CD4-positive, alpha-beta T cell treated with Interleukin-4 for 1 hour (primary cell): ENCODE results near the gene FOXN3.

Experiments
- DNase-seq, 2 donors: peaks; one replicate each; pipeline ENCODE4 v3.0.0-alpha.2; 2020 to 2022

FOXN3 gene

DNA sequence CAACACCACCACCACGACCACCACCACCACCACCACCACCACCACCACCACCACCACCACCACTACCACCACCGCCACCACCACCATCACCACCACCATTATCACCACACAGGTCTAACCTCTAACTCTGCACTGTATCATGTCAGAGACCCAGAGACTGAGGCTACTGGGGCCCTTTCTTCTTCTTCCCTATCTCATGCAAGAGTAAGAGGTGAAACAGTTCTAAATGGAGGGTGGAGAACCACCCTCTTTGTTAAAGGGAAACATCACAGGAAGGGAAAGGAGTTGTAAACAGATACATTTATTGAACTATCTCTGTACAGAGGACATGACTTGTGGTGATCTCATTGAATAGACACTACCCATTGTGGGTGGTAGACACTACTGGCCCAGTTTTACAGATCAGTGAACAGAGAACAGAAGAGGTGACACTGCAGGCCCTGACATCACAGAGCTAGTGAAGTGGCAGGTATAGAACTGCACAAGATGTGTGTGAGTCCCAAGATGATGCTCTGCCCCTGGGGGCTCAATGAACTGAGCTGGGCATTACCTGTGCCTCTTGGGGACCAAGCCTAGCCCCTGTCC, 91.6 kb downstream of the FOXN3 start:
- DNase-seq, result no peak

- peak in 1 of 2 donors; percentile 17 for DNase-seq
Observed at GRCh38 chr14:89324501-89325298, 92.3 kb downstream of the FOXN3 start.

DNA sequence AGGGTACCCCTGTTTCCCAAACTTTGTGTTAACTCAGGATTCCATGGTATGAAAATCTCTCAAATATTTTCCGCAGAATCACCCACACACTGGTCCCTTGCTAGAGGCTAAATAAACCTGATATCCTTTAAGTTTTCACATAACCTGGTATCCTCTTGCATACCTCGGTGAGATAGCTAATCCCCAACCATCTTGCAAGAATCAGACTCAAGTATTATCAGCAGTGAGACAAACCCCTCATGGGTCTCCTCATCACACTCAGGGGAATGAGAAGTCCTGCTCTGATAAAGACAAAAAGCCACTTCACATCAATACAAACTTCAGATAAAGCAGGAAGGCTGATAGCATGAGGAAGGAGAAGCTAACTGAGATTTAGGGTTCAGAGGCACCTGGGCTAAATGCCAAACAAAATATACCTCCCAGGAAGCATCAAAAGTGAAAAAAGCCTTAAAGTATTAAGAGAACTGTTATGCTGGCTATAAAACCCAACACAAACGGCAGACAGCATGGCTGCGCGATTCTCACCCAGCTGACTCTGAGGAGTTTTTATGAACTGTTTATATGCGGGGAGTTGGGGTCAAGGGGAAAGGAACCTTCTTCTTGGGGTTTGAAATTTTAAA, 96.5 kb downstream of the FOXN3 start:
- DNase-seq, result no peak

- no peak for DNase-seq
Observed at GRCh38 chr14:89319687-89320086, 97.3 kb downstream of the FOXN3 start.

GRCh38 chr14:89317051-89317691, 99.9 kb downstream of the FOXN3 start:
- DNase-seq, result no peak

DNA sequence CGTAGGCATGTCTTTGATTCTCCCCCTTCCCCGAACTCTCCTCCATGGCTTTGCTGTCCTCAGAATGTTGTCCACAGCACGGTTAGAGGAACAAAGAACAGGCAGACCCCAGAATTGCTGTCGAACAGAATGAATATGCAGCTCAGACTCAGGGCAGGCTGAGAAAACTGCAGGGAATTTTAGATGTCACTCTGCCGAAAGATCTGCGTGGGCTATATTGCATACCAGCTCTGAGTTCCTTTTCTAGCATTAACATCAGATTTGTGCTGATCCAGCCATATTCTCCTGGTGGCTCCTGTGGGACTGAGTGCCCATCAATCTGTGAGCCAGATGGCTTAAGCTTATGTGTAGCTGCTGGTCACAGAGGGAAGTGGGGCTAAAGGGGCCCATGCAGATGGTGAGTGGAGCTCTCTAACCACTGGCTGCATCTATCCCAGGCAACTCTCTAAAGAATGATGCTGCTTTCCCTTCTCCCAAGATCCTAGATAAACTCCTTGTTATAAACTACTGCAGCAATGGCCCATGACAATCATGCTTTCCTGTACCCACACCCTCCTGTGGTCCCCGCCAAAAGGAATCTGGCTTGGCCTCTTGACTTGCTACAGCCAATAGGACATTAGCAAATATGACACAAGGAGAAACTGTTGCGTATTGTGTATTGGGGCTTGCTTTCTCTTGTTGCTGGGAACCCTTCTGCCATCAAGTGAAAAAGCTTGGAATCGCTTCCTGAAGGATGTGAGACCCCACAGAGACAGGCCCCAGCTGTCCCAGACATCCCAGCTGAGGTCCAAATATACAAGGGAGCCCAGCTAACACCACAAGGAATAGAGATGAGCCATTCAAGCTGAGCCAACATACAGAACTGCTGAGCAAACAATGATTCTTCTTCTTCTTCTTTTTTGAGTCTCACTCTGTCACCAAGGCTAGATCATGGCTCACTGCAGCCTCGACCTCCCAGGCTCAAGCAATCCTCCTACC, 101.3 kb downstream of the FOXN3 start:
- DNase-seq, result no peak

DNA sequence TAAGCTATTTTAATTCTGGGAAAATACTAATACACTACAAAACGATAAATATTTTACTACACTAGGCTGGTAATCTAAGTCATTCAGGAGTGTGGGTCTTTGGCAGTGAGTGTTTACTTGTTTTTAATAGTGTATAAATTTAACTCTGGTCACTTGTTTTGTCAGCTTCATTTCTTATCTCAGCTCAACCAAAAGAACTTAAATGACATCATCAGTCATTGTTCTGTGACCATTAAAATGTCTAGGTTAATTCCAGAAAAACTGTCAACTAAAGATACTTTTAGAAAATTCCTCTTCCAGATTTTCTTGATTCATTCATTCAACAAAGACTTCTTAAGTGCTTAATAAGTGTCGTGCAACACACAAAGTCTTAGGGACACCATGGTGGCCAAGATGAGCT, 102.8 kb downstream of the FOXN3 start:
- no peak for DNase-seq

GRCh38 chr14:89312932-89313331, 104.1 kb downstream of the FOXN3 start:
- DNase-seq, result no peak

DNA sequence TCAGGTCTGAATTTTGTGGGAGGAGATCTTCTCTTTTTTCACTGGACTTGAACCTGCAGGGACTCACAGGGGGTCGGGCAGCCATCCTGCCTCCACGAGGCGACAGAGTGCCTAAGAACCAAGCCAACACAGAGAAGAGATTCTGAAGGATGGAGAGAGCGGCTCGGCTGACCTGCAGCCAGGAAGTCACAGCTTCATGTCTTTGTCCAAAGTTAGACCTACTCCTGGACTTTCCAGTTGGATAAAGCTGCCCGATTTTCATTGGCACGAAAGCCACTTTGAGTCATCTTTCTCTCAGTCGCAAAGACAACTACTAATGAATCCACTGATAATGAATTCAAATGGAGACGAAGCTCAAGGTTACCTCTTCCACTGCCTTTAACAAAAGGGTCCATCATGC, 106.8 kb downstream of the FOXN3 start:
- DNase-seq, result no peak

GRCh38 chr14:89309670-89310177, 107.3 kb downstream of the FOXN3 start:
- DNase-seq, result no peak

DNA sequence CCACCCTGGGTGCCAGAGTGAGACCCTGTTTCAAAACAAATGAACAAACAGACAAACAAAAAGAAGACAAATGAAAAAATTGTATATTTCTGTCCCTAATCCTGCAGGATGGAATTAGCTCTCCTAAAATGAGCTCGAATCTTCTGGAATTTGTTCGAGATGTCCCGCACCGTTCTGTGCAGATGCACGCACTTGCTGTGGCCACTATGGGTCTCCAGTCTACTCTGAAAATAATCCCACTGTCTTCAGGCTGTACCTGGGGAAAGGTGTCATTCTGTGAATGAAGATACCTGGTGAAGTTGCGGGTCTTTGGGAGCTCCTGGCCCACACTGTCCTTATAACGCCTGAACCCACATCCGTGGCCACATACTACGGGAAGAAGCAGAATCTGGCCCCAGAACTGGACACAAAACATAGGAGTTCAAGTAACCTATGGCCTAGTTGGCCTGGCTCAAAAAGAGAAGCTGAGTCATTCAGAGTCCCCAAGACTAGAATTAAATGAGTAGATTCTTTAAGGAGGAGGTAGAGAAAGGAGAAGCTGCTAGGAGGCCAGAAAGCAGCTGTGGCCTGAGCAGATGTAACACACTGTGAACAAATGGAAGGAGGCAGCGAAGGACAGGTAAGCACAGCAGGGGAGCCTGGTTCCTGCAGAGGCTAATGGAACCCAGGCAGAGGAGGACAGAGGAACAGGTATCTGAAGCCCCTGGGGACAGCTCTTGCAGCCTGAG, 108.6 kb downstream of the FOXN3 start:
- no peak for DNase-seq

DNA sequence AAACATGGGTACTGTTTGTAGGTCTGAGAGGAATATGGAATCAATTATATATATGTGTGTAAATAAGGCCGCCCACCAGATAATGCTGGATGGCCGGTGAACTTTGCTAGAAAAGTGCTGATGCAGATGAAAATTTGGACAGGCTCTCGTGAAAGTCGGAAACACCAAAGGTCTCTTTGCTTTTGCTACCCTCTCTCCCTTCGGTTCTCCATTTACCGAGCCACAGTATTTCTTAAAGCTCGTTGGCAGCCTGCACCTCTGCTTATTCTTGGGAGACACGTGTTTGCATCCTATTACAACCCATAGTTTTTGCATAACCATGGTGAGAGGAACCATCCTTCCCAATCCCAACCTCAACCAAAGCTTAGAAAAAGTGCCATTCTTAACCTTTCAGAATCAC, 109.6 kb downstream of the FOXN3 start:
- DNase-seq, result no peak

- DNase-seq, result peak; percentile 22 to 64
Observed at GRCh38 chr14:89304972-89305703, 111.9 kb downstream of the FOXN3 start.

GRCh38 chr14:89304561-89304960, 112.5 kb downstream of the FOXN3 start:
- no peak for DNase-seq

- peak; percentile 33 to 74 for DNase-seq
Observed at GRCh38 chr14:89303456-89304435, 113.3 kb downstream of the FOXN3 start.

- no peak for DNase-seq
Observed at GRCh38 chr14:89302396-89302950, 114.6 kb downstream of the FOXN3 start.

DNA sequence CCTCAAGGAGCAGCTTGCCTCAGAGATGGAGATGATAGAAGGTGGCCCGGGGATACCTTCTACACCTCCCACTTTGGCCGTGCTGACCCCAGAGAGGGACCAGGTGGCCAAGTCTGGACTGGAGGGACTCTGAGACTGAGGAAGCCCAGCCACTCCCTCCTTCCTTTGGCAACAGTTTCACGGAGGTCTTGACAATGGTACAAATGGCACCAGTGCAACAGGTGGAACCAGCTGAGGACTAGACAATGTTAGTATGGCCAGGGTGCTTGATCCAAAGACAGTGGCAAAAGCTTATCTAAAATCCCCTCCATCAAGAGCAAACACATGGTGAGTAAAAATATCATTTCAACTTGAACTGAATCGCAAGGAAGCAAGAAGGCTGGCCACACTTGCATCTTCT, 117.4 kb downstream of the FOXN3 start:
- no peak for DNase-seq

DNA sequence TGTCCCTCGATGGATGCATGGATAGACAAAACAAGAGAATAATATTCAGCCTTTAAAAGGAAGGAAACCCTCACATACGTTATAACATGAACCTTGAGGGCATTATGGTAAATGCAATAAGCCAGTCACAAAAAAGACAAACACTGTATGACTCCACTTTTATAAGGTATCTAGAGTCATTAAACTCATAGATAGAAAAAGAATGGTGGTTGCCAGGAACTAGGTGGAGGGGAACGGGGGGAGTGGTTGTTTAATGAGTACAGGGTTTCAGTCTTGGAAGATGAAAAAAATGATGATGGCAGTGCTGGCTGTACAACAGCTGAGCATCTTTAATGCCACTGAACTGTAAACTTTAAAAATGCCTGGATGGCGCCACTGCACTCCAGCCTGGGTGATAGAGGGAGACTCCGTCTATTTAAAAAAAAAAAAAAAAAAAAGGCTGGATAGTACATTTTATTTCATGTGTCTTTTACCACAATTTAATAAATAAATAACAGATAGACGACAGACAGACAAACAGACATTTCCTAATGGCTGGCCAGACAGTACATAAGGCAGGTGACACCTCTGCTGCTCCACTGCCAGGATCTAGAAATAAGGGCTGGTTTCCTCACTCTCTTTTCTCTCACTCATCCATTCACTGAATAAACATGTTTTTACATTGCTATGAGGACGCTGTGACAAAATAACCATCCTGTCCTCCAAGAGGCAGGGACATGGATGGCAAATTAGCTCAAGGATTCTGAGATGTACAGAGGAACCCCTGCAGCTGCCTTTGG, 118.8 kb downstream of the FOXN3 start:
- DNase-seq, result no peak
